Spleen (tissue), 11 donors: ENCODE measurements around the gene MRM1. TPM values are rescaled to one million over a fixed set of nuclear protein-coding genes. Genes with fewer than 3 reads are reported as not detected.
A peak's percentile ranks its signal among the peaks of the same experiment; 100 is the strongest.

Source experiments
- DNase-seq: peaks from one replicate; pipeline ENCODE4 v3.0.0-alpha.2; 2020
- H3K27ac ChIP-seq, 8 donors: fragments of 200-600 bp; sonication (generic) in 7 of 8; 1 replicate in 4 of 8; 2 replicates in 4 of 8; pipeline versions ENCODE4 v1.5.0 to v1.8.0; 2016 to 2021; ENCODE audit warnings: inconsistent platforms in 4 of 8, mild to moderate bottlenecking in 4 of 8, moderate library complexity in 1 of 8
- H3K27me3 ChIP-seq, 7 donors: fragments of 200-600 bp; sonication (generic) in 6 of 7; replicated peaks in 1 of 7; 1 replicate in 4 of 7; 2 replicates in 3 of 7; pipeline versions ENCODE4 v1.5.0 to v1.8.0; 2016 to 2021; ENCODE audit warnings: inconsistent platforms in 3 of 7, mild to moderate bottlenecking in 1 of 7
- H3K36me3 ChIP-seq, 6 donors: fragments of 200-600 bp; sonication (generic) in 5 of 6; 1 replicate in 4 of 6; 2 replicates in 2 of 6; pipeline versions ENCODE4 v1.5.0 to v1.8.0; 2016 to 2021; ENCODE audit warnings: inconsistent platforms in 2 of 6
- H3K4me1 ChIP-seq, 6 donors: fragments of 200-600 bp; sonication (generic) in 5 of 6; 1 replicate in 3 of 6; 2 replicates in 3 of 6; pipeline versions ENCODE4 v1.5.0 to v1.8.0; 2016 to 2021; ENCODE audit warnings: inconsistent platforms in 3 of 6
- H3K4me3 ChIP-seq, 8 donors: fragments of 200-600 bp; sonication (generic) in 7 of 8; 1 replicate in 4 of 8; 2 replicates in 4 of 8; pipeline versions ENCODE4 v1.5.0 to v1.8.0; 2016 to 2021; ENCODE audit warnings: inconsistent platforms in 4 of 8, mild to moderate bottlenecking in 4 of 8, moderate library complexity in 2 of 8
- H3K9me3 ChIP-seq, 8 donors: fragments of 200-600 bp; sonication (generic) in 7 of 8; 1 replicate in 4 of 8; 2 replicates in 4 of 8; pipeline versions ENCODE4 v1.5.0 to v1.8.0; 2016 to 2021; ENCODE audit warnings: inconsistent platforms in 4 of 8
- POLR2A ChIP-seq, 3 donors: fragments of 450-650 bp; IDR thresholded peaks; one replicate each; pipeline ENCODE4 v1.5.1; 2017; ENCODE audit warnings: antibody characterized with exemption in 3 of 3, mild to moderate bottlenecking in 1 of 3
- POLR2AphosphoS5 ChIP-seq, 3 donors: sonication (generic); formaldehyde crosslinking; IDR thresholded peaks; one replicate each; pipeline ENCODE4 v1.5.1; 2017; ENCODE audit warnings: antibody characterized with exemption in 3 of 3
- WGBS, 5 donors: extraction: QIAGEN DNeasy Blood & Tissue Kit in 3 of 5; methylation state at CpG; one replicate each; pipeline versions ENCODE4 v1.1.5 to v1.1.7; 2013 to 2018; 5-methylcytosine and 5-hydroxymethylcytosine counted together
- intact Hi-C: fragments of 100-400 bp; cut with DNase I; formaldehyde crosslinking; loops from one replicate; pipeline ENCODE4 v1.15.0; 2023; ENCODE audit warnings: low total_unique reads
- polyA plus RNA-seq, 3 donors: library from polyadenylated mRNA; stranded (reverse); fragments of 200-250 nt; gene quantifications; one replicate each; pipeline ENCODE4 v1.2.1, GENCODE V29; 2013
- total RNA-seq, 7 donors: library from RNA; depleted of rRNA in 3 of 7; stranded (reverse); fragments of >200 nt in 3 of 7; fragmentation: NEBNext Ultra II Directional in 4 of 7; extraction: Animal tissue kit (Norgen Biotek cat#: 25700) in 4 of 7; gene quantifications; one replicate each; pipeline versions ENCODE4 v1.1.0 to v1.2.1, GENCODE V29; 2016 to 2021
- TF ChIP-seq, protein P1 (sequence below), 11 experiments: fragments of 200-600 bp in 7 of 11; fragments of 450-650 bp in 4 of 11; sonication (generic) in 4 of 11; IDR thresholded peaks in 8 of 11; conservative IDR thresholded peaks in 3 of 11; 1 replicate in 7 of 11; 2 replicates in 4 of 11; pipeline versions ENCODE4 v1.4.0 to v1.8.0; 2016 to 2021; ENCODE audit warnings: antibody characterized with exemption in 11 of 11, inconsistent platforms in 4 of 11, mild to moderate bottlenecking in 1 of 11
- donor health status: healthy with polysubstance abuse.
- donor health status: DM: no; HTN: no; CAD: no; lungs with moderate emphysema.
- donor health status: DM: no; HTN: no; CAD: no.
- donor health status: Bipolar disorder and iron deficiency.
- donor health status: healthy.
- donor health status: DM: no; HTN: no; CAD: no.
- donor health status: DM: yes; HTN: yes; CAD: no.

MRM1 gene
- total and polyA plus RNA-seq, 10 donors = 5.4 to 13.8 (median 8.5) TPM

DNA sequence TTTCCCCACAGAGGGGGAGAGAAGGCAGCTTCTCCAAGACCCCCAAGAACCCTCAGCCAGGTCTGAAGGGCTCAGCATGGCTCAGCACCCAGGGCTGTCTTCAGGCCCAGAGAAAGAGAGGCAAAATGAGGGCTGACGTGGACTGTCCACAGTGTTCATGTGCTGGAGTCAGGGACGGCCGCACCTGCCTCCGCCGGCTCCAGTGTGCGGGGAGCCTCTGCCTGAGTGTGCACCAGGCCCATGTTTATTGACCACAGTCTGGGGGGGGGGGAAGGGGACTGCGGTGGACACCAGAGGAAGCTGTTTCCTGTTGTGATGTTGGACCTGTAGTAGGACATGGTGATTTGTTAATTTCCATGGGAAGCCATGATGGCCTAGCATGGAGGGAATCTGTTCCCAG is 6.9 kb downstream of the MRM1 start:
- TF ChIP-seq POLR2A (IDR thresholded peaks at IDR 0.05) (no peak), POLR2AphosphoS5 (IDR thresholded peaks at IDR 0.05) (no peak)
- TF ChIP-seq, protein P1, sequence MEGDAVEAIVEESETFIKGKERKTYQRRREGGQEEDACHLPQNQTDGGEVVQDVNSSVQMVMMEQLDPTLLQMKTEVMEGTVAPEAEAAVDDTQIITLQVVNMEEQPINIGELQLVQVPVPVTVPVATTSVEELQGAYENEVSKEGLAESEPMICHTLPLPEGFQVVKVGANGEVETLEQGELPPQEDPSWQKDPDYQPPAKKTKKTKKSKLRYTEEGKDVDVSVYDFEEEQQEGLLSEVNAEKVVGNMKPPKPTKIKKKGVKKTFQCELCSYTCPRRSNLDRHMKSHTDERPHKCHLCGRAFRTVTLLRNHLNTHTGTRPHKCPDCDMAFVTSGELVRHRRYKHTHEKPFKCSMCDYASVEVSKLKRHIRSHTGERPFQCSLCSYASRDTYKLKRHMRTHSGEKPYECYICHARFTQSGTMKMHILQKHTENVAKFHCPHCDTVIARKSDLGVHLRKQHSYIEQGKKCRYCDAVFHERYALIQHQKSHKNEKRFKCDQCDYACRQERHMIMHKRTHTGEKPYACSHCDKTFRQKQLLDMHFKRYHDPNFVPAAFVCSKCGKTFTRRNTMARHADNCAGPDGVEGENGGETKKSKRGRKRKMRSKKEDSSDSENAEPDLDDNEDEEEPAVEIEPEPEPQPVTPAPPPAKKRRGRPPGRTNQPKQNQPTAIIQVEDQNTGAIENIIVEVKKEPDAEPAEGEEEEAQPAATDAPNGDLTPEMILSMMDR (IDR thresholded peaks at IDR 0.05 in 8 of 11, conservative IDR thresholded peaks at IDR 0.05 in 3 of 11) = no peak
- Histone ChIP-seq H3K36me3 (peaks cover 0 to 17% (median 3%) of the 10 kb centered on the region in 6 donors), H3K4me1 (peaks cover 2 to 40% (median 19%) of the 10 kb centered on the region in 6 donors), H3K27me3 (no peaks in the 10 kb centered on the region), H3K9me3 (no peaks in the 10 kb centered on the region), H3K27ac (no peak overlapping the region), H3K4me3 (no peak overlapping the region)
- 80 to 94% (median 88%) methylated on average over 6 to 7 of the region's 7 CpGs for WGBS, 5 donors
- intact Hi-C loops = no loop called here
- DNase-seq = no peak

DNA sequence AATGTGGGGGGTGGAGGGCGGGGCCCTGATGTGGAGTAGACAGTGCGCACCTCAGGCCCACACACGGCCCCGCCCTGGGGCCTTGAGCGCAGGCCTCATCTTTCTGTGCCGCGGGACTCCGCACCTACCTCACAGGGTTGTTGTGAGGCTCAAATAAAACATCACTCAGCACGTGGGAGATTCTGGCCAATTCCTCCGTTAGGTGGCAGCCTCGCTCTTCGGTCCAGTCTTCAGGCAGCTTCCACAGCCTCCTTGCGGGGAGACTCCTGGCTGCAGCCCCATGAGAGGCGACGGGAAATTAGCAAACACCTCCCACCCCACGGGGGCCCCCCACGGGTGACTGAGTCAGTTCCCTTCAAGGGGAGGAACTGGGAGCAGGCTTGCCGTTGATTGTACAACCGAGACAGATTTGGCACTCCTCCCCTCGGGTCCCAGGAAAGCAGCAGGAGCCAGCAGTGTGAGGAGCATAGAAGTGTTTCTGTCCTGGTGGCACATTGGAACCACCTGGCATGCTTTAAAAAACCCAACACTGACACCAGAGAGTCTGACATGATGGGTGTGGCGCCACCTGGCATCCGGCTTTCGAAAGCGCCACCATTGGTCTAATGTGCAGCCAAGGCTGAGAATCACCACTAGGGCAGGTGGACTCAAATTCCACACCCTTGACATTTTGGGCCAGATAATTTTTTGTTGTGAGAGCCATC is 7.6 kb downstream of the MRM1 start:
- DNase-seq = no peak
- no peak overlapping the region for H3K27ac ChIP-seq
- no peak overlapping the region for H3K4me3 ChIP-seq
- WGBS, 5 donors = 46 to 64% (median 56%) methylated on average over 17 to 24 of the region's 24 CpGs
- peaks cover 0 to 33% (median 12%) of the 10 kb centered on the region in 6 donors for H3K4me1 ChIP-seq
- H3K27me3 ChIP-seq = no peaks in the 10 kb centered on the region
- H3K36me3 ChIP-seq = peaks cover 0 to 17% (median 3%) of the 10 kb centered on the region in 6 donors
- intact Hi-C loops = no loop called here
- TF ChIP-seq, protein P1 (IDR thresholded peaks at IDR 0.05 in 8 of 11, conservative IDR thresholded peaks at IDR 0.05 in 3 of 11) = peak in 3 of 11 experiments; percentile 9 to 36 (median 18)
- TF ChIP-seq POLR2A (IDR thresholded peaks at IDR 0.05) = no peak
- H3K9me3 ChIP-seq = no peaks in the 10 kb centered on the region

DNA sequence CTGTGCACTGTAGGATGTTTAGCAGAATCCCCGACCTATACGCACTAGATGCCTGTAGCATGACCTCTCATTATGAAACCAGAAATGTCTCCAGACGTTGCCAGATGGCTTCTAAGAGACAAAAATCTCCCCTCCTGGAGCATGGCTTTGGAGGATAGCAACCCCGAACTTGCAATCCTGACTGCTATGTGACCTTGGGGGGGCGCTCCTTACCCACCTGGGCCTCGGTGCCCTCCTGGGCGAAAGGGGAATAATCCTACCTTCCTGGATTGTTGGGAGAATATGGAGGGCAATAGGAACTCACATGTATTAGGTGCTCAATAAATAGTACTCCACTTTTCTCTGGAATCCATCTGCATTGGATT is 8.1 kb downstream of the MRM1 start:
- no peaks in the 10 kb centered on the region for H3K27me3 ChIP-seq
- H3K9me3 ChIP-seq = no peaks in the 10 kb centered on the region
- peaks cover 0 to 17% (median 3%) of the 10 kb centered on the region in 6 donors for H3K36me3 ChIP-seq
- TF ChIP-seq, protein P1 (IDR thresholded peaks at IDR 0.05 in 8 of 11, conservative IDR thresholded peaks at IDR 0.05 in 3 of 11) = no peak
- TF ChIP-seq POLR2A (IDR thresholded peaks at IDR 0.05) = no peak
- intact Hi-C loops = no loop called here
- H3K27ac ChIP-seq = no peak overlapping the region
- DNase-seq = no peak
- 76 to 90% (median 82%) methylated on average over 7 of the region's 7 CpGs for WGBS, 5 donors
- no peak overlapping the region for H3K4me3 ChIP-seq
- peaks cover 0 to 28% (median 10%) of the 10 kb centered on the region in 6 donors for H3K4me1 ChIP-seq

DNA sequence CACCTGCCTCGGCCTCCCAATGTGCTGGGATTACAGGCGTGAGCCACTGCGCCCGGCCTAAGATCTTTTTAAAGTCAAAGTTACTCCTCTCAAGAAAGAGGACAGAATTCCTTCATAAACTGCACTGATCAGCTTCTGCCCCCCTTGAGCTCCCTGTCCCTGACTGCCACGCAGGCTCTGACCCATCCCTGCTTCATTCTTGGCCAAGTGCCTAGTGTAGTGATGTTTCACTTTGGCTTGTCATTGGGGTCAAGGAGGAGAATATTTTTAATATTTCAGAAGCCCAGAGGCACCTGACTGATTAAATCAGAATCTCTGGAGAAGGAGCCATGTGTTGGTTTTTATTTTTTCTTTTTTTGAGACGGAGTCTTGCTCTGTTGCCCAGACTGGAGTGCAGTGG is 9.1 kb downstream of the MRM1 start:
- Histone ChIP-seq H3K27ac (no peak overlapping the region), H3K36me3 (peaks cover 0 to 17% (median 3%) of the 10 kb centered on the region in 6 donors), H3K27me3 (no peaks in the 10 kb centered on the region), H3K4me1 (peaks cover 0 to 19% (median 7%) of the 10 kb centered on the region in 6 donors), H3K4me3 (no peak overlapping the region), H3K9me3 (no peaks in the 10 kb centered on the region)
- intact Hi-C loops = no loop called here
- TF ChIP-seq POLR2AphosphoS5 (IDR thresholded peaks at IDR 0.05) (no peak), POLR2A (IDR thresholded peaks at IDR 0.05) (no peak)
- TF ChIP-seq, protein P1 (IDR thresholded peaks at IDR 0.05 in 8 of 11, conservative IDR thresholded peaks at IDR 0.05 in 3 of 11) = no peak
- 75 to 81% (median 80%) methylated on average over 6 of the region's 6 CpGs for WGBS, 5 donors
- DNase-seq = no peak
